DOHH2 (cell line): ENCODE results near the gene NOD2.

Experiments
- H3F3A ChIP-seq: fragments of 200-600 bp; sonication (generic), shearing (Covaris generic); 2 replicates; pipeline ENCODE4 v1.6.0; 2016; ENCODE audit warnings: antibody characterized with exemption, mild to moderate bottlenecking; ENCODE audit not compliant: control insufficient read depth, insufficient read depth
- H3K27ac ChIP-seq: fragments of 200-600 bp; sonication (generic); 2 replicates; pipeline ENCODE4 v1.5.1; 2014; ENCODE audit warnings: low read depth, mild to moderate bottlenecking, low read length, moderate library complexity
- H3K27me3 ChIP-seq: fragments of 200-600 bp; sonication (generic); 2 replicates; pipeline ENCODE4 v1.6.1; 2014; ENCODE audit warnings: mild to moderate bottlenecking, low read length, mixed read lengths; ENCODE audit not compliant: control insufficient read depth
- H3K36me3 ChIP-seq: fragments of 200-600 bp; sonication (generic); 2 replicates; pipeline ENCODE4 v1.6.1; 2014; ENCODE audit warnings: mild to moderate bottlenecking, low read length, moderate library complexity, mixed read lengths; ENCODE audit not compliant: control insufficient read depth
- H3K4me1 ChIP-seq: fragments of 200-600 bp; sonication (generic); 2 replicates; pipeline ENCODE4 v1.6.1; 2014; ENCODE audit warnings: mild to moderate bottlenecking, low read length, mixed read lengths; ENCODE audit not compliant: control insufficient read depth
- H3K4me2 ChIP-seq: fragments of 200-600 bp; sonication (generic); 2 replicates; pipeline ENCODE4 v1.6.0; 2014; ENCODE audit warnings: mild to moderate bottlenecking, low read length, moderate library complexity
- H3K4me3 ChIP-seq: fragments of 200-600 bp; sonication (generic); 2 replicates; pipeline ENCODE4 v1.5.1; 2014; ENCODE audit warnings: mild to moderate bottlenecking, low read length, mixed read lengths
- H3K79me2 ChIP-seq: fragments of 200-600 bp; sonication (generic); 2 replicates; pipeline ENCODE4 v1.6.1; 2014; ENCODE audit warnings: mild to moderate bottlenecking, low read length, mixed read lengths; ENCODE audit not compliant: control insufficient read depth
- H3K9me2 ChIP-seq: fragments of 200-600 bp; sonication (generic); replicated peaks from 2 replicates; pipeline ENCODE4 v1.6.1; 2014; ENCODE audit warnings: mild to moderate bottlenecking, low read length, mixed read lengths; ENCODE audit not compliant: control insufficient read depth
- H3K9me3 ChIP-seq: fragments of 200-600 bp; sonication (generic); 2 replicates; pipeline ENCODE4 v1.6.1; 2014; ENCODE audit warnings: antibody characterized with exemption, low read length, mixed read lengths; ENCODE audit not compliant: control insufficient read depth, insufficient read depth
- H4K20me1 ChIP-seq: fragments of 200-600 bp; sonication (generic); 2 replicates; pipeline ENCODE4 v1.6.0; 2014; ENCODE audit warnings: low read depth, mild to moderate bottlenecking, antibody characterized with exemption, low read length, moderate library complexity; ENCODE audit not compliant: control insufficient read depth, insufficient read depth
- EZH2phosphoT487 ChIP-seq: fragments of 200-600 bp; sonication (generic); IDR thresholded peaks from 2 replicates; pipeline ENCODE4 v1.6.1; 2017; ENCODE audit warnings: borderline replicate concordance, mild to moderate bottlenecking, antibody characterized with exemption, low read length, moderate library complexity, mixed read lengths
- TF ChIP-seq, protein P1 (sequence below): fragments of 200-600 bp; sonication (generic); IDR thresholded peaks from one replicate; pipeline ENCODE4 v1.5.1; 2014; ENCODE audit warnings: antibody characterized with exemption, mild to moderate bottlenecking, low read depth, low read length; ENCODE audit not compliant: poor library complexity, severe bottlenecking

Gene NOD2

GRCh38 chr16:50765861-50766260, 72.5 kb downstream of the NOD2 start:
- Histone ChIP-seq H3K4me3 (no peak overlapping the region), H3K9me3 (0 out of 2 replicates have a peak, but pooled peaks cover 4% of the 10 kb centered on the region), H3F3A (no peaks in the 10 kb centered on the region), H3K4me2 (no peak overlapping the region), H4K20me1 (no peaks in the 10 kb centered on the region), H3K79me2 (no peaks in the 10 kb centered on the region), H3K27ac (no peak overlapping the region), H3K36me3 (no peaks in the 10 kb centered on the region; the same call in 1 of the 2 replicates), H3K4me1 (no peaks in the 10 kb centered on the region), H3K9me2 (no peaks in the 10 kb centered on the region), H3K27me3 (no peaks in the 10 kb centered on the region)
- no peak for TF ChIP-seq EZH2phosphoT487
- TF ChIP-seq, protein P1, sequence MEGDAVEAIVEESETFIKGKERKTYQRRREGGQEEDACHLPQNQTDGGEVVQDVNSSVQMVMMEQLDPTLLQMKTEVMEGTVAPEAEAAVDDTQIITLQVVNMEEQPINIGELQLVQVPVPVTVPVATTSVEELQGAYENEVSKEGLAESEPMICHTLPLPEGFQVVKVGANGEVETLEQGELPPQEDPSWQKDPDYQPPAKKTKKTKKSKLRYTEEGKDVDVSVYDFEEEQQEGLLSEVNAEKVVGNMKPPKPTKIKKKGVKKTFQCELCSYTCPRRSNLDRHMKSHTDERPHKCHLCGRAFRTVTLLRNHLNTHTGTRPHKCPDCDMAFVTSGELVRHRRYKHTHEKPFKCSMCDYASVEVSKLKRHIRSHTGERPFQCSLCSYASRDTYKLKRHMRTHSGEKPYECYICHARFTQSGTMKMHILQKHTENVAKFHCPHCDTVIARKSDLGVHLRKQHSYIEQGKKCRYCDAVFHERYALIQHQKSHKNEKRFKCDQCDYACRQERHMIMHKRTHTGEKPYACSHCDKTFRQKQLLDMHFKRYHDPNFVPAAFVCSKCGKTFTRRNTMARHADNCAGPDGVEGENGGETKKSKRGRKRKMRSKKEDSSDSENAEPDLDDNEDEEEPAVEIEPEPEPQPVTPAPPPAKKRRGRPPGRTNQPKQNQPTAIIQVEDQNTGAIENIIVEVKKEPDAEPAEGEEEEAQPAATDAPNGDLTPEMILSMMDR, result no peak

DNA sequence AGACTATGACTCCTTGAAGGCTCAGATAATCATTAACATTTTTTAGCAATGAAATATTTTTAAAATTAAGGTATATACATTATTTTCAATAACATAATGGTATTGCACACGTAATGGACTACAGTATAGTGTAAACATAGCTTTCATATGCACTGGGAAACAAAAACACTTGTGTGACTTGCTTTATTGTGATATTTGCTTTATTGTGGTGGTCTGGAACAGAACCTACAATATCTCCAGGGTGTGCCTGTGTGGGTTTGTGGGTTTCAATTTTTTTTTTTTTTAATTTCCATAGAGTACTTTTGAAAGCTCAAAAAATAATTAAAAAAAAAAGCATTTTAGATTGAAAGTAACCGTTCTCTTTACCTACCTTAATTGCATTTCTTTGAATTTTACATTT, 73.8 kb downstream of the NOD2 start:
- TF ChIP-seq EZH2phosphoT487, result no peak
- H3K4me1 ChIP-seq, result no peaks in the 10 kb centered on the region
- no peak overlapping the region for H3K27ac ChIP-seq
- H4K20me1 ChIP-seq, result no peaks in the 10 kb centered on the region
- 0 out of 2 replicates have a peak, but pooled peaks cover 4% of the 10 kb centered on the region for H3K9me3 ChIP-seq
- no peaks in the 10 kb centered on the region; the same call in 1 of the 2 replicates for H3K36me3 ChIP-seq
- H3K79me2 ChIP-seq, result no peaks in the 10 kb centered on the region
- no peaks in the 10 kb centered on the region for H3K9me2 ChIP-seq
- no peaks in the 10 kb centered on the region for H3K27me3 ChIP-seq
- H3F3A ChIP-seq, result no peaks in the 10 kb centered on the region
- no peak overlapping the region for H3K4me2 ChIP-seq
- no peak overlapping the region for H3K4me3 ChIP-seq

- Histone ChIP-seq H3K9me3 (0 out of 2 replicates have a peak, but pooled peaks cover 1% of the 10 kb centered on the region), H3K4me2 (no peak overlapping the region), H3K4me1 (no peaks in the 10 kb centered on the region), H3K79me2 (no peaks in the 10 kb centered on the region), H3F3A (no peaks in the 10 kb centered on the region), H3K9me2 (no peaks in the 10 kb centered on the region), H4K20me1 (no peaks in the 10 kb centered on the region), H3K4me3 (no peak overlapping the region), H3K36me3 (no peaks in the 10 kb centered on the region), H3K27me3 (no peaks in the 10 kb centered on the region), H3K27ac (no peak overlapping the region)
- TF ChIP-seq, protein P1, result no peak
- no peak for TF ChIP-seq EZH2phosphoT487
Observed at GRCh38 chr16:50771366-50771765, 78.0 kb downstream of the NOD2 start.

DNA sequence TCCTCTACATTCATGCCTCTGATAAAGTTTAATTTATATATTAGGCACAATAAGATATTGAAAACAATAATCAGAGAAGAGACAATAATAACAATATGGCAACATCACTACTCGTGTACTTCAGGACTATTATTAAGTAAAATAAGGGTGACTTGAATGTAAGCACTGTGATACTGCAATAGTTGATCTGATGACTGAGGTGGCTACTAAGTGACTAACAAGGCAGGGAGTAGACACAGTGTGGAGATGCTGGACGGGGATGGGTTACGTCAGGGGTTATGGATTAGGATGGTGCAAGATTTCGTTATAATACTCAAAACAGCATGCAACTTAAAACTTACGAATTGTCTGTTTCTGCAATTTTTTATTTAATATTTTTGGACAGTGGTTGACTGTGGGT, 81.0 kb downstream of the NOD2 start:
- no peaks in the 10 kb centered on the region for H3F3A ChIP-seq
- H3K4me2 ChIP-seq, result no peak overlapping the region
- H3K9me3 ChIP-seq, result no peaks in the 10 kb centered on the region
- no peaks in the 10 kb centered on the region for H3K79me2 ChIP-seq
- no peaks in the 10 kb centered on the region for H3K27me3 ChIP-seq
- H4K20me1 ChIP-seq, result no peaks in the 10 kb centered on the region
- H3K4me3 ChIP-seq, result no peak overlapping the region
- TF ChIP-seq, protein P1, result no peak
- TF ChIP-seq EZH2phosphoT487, result no peak
- H3K4me1 ChIP-seq, result no peaks in the 10 kb centered on the region
- no peak overlapping the region for H3K27ac ChIP-seq
- H3K9me2 ChIP-seq, result no peaks in the 10 kb centered on the region
- no peaks in the 10 kb centered on the region for H3K36me3 ChIP-seq
